Measurements from ENCODE around the gene ATP10A.

Gene ATP10A, protein sequence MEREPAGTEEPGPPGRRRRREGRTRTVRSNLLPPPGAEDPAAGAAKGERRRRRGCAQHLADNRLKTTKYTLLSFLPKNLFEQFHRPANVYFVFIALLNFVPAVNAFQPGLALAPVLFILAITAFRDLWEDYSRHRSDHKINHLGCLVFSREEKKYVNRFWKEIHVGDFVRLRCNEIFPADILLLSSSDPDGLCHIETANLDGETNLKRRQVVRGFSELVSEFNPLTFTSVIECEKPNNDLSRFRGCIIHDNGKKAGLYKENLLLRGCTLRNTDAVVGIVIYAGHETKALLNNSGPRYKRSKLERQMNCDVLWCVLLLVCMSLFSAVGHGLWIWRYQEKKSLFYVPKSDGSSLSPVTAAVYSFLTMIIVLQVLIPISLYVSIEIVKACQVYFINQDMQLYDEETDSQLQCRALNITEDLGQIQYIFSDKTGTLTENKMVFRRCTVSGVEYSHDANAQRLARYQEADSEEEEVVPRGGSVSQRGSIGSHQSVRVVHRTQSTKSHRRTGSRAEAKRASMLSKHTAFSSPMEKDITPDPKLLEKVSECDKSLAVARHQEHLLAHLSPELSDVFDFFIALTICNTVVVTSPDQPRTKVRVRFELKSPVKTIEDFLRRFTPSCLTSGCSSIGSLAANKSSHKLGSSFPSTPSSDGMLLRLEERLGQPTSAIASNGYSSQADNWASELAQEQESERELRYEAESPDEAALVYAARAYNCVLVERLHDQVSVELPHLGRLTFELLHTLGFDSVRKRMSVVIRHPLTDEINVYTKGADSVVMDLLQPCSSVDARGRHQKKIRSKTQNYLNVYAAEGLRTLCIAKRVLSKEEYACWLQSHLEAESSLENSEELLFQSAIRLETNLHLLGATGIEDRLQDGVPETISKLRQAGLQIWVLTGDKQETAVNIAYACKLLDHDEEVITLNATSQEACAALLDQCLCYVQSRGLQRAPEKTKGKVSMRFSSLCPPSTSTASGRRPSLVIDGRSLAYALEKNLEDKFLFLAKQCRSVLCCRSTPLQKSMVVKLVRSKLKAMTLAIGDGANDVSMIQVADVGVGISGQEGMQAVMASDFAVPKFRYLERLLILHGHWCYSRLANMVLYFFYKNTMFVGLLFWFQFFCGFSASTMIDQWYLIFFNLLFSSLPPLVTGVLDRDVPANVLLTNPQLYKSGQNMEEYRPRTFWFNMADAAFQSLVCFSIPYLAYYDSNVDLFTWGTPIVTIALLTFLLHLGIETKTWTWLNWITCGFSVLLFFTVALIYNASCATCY (N-terminal part only)

DNA sequence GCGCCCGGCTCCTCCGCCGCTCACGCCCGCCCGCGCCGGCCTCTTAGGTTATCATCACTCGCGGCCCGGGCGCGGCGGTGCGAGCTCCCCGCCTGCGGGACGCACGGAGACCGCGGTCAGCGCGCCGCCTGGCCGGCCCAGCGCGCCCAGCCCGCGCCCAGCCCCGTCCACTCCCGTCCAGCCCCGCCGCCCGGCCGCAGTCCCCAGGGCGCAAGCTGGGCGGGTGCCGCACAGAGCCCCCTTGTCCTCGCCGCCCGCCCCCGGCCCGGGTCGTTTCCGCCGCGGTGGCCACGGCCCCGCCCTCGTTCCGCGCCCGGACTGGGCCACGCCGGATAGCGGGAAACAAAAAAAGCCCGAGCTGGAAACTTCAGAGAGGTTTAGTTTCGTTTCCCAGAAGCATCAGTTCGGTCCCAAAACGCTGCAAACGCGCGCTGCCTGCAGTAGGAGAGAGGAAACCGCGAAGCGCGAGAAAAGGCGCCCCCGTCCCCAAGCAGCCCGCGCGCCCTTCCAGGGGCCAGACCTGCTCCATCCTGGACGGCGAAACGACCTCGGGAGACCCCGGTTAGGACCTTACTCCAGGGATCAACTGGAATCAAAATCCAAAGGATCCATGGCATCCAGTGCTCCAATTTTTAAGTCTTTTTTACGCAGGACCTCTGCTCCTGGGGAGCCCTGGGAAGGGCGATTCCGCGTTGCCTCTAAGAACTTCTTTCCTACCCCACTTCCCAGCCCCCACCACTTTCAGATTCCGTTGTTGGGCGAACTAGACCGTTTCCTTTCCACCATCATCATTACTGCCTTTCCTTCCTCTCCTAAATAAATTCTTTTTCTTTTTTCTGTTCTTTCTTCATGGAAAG lies at the start of gene ATP10A:
TSS of gene ATP10A (minus strand) at position 217 of the 857 bp plus-strand sequence. CDS start 231 bp downstream, outside the sequence.
- no peak for DNase-seq

DNA sequence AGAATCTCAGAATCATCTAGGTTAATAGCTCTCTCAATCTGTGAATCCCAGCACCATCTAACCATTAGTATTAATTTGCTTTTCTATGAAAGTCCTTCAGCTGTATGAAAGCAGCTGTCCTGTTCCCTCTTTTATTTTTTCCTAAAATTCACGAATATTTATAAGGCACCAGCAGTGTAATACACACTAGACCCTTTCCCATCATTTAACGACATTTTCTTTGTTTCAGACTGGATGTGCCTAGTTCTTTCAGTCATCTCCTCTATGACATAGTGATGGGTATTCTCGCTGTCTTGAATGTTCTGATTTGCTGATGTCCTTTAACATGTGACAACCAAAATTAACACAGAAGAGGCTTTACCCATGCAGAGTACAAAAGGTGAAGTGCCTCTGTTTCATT lies 48.9 kb upstream of the ATP10A start:
- no peak for DNase-seq

DNA sequence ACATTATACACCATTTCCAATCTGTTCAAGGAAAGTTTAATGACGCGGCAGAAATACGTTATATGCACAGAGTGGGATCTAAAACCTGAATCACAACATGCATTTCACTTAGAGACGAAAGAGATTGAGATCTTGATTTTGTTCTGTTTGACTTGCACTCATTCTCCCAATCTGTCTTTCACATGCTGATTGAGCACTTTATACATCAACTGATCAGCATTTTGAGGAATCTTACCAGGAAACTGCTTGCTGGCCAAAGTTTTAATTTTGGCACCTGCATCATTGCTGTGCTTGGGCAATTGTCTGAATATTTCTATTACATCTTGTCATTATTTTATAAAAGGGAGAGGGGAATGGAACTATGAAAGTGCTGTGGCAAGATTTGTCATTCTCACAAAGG lies 47.7 kb upstream of the ATP10A start:
- no peak for DNase-seq

DNA sequence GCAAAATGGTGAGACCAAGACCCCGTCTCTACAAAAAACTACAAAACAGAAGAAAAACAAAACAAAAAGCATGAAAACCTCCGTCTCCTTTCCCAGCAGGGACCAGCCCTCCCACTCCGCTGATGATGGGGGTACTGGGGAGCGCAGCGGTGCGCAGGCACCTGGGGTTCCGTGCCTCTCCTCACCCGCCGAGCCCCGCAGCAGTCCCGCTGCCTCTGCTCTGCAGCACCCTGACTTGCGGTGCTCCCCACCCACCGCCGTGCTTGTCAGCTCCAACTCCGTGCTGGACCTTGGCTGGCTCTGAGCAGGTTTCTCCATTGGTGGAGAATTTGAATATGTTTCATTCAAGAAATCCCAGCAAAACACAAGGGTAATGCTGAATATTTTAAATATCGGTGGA lies 46.7 kb upstream of the ATP10A start:
- no peak for DNase-seq

DNA sequence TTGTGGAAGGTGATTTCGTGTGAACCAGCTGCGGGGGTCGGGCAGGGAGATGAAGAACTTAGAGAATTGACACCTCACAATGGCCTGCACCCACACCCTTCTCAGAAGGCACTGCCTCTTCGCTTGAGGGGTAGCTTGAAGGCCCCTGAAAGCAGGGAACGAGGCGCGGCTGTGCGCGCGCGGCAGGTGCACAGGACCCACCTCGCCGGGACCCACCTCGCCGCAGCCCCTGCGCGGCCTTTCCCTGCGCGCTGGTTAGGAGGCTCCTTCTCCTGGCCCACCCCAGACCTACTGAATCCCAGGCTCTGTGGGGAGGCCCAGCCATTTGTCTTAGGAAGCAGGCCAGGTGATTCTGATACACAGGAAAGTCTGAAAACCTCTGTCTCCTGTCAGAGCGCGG lies 46.2 kb upstream of the ATP10A start:
- DNase-seq: no peak

DNA sequence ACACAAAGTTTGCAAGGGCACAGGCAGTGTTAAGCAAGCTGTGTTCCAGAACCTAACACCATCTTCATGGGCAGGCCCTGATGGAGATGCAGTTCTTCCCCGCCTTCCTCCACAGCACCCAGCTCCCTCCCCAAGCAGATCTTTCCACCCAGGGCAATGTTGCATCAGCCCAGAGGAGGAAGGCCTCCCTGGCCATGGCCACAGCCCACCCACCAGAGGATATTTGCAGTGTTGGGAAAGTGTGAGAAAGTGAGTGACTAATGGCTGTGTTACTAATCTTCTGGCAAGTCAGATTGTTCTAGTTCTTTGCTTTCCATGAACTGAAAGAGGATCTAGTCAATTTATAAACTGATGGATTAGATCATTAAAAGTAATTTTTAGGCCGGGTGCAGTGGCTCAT lies 42.0 kb upstream of the ATP10A start:
- no peak for DNase-seq

DNA sequence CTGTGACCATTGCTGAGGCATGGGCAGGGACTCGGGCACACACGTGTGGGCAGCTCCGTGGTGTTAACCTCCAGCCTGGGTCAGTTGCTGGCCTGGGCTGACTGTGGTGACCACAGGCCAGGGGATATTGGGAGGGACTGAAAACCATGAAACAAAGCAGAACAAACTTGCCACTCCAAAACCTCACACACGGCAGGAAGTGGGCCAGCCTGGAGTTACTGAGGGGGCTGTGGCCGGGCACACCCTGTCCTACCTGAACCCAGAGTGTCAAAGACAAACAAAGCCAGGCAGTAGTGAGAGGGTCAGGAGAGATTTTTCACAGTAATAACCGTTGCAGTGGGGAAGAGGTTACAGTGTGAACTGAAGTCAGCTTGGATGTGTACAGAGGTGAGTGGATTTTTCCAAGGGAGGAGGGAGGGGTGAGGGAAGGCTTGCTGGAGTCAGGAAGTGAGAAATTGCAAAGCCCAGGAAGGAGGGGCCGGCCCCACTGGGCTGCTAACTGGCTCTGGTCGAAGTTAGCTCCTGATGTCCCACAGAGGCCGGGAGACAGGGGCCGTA lies 40.0 kb upstream of the ATP10A start:
- no peak for DNase-seq

DNA sequence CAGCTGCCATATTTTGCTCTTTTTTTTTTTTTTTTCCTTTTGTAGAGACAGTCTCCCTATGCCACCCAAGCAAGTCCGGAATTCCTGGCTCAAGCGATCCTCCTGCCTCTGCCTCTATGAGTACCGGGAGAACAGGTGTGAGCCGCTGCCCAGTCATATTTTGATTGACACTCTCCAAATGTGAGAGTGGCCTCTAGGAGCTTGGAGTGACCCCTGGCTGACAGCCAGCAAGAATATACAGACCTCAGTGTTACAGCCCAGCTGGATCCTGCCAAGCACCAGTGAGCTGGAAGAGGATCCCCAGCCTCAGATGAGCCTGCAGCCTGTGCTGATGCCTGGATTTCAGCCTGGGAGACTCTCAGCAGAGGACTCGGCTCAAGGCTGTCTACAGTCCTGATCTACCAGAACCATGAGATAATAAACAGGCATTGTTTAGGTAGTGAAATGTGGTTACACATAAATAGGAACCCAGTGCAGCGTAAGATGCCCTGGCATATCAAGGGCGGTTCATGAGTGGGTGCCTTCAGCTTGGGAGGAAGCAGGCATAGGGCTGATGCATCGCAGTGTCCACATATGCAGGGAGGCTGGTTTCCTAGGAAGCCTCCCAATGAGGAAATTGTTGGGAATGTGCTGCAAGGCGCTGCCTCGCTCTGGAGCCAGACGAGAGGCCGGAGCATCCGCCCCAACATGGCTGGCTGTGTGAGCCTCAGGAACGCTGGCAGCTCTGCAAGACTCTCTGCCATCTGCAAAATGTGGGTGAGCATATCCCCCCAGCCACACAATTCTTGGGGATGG lies 38.9 kb upstream of the ATP10A start:
- DNase-seq: no peak

DNA sequence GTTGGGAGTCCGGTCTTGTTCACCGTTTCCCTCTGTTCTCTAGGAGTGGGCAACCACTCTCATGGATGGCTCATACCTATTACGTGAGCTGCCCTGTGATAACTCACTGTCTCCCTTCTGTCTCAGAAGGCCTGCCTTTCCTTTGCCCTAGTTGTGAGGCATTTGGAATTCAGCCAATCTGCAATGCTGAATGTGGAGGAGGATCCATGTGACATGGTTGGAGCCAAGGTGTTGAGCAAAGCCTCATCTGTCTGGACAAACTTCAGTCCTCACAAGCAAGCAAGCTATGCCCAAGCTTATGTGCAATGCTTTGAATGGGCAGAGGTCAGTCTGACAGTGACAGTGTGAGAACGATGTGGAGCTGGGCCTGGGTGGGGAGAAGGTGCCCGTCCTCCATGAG lies 37.8 kb upstream of the ATP10A start:
- DNase-seq: no peak

DNA sequence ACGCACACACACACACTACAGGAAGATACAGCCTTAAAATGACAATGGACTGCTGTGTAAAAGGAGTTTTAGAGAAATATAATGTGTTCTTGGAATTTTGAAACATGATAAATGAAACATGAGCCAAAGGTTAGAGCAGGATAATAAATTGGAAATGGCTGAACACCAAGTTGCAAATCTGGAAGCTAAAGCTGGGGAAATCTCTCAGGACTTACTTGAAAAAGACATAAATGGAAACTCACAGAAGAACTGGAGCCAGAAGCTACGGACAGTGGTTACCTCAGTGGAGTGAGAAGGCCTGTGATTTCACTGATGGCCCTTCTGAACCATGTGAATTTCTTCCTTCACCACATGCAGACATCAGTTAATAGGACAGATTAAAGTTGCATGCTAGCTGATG lies 37.3 kb upstream of the ATP10A start:
- DNase-seq: no peak

DNA sequence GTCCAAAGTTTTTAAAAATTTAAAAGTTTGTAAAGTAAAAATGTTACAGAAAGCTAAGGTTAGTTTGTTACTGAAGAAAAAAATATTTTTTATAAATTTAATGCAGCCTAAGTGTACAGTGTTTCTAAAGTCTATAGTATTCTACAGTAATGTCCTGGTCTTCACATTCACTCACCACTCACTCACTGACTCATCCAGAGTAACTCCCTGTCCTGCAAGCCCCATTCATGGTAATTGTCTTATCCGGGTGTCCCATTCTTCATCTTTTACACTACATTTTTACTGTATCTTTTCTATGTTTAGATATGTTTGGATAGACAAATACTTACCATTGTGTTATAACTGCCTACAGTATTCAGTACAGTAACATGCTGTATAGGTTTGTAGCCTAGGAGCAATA lies 36.7 kb upstream of the ATP10A start:
- no peak for DNase-seq

DNA sequence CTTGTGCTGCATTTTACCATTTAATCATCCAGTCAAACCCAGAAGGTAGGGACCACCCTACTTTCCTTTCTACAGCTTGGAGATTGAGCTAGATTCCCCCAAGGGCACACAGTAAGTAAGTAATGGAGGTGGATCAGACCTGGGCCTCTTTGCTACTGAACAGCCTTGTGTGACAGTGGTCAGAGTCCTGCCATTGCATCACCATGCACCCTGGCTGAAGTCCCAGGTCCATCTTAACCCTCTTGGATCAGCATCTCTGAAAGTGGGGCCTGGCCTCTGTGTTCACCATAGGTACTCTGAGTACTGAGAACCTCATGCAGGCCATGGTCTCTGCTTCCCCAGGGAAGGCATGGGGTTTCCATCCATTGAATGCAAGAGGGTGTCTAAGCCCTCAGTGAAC lies 34.5 kb upstream of the ATP10A start:
- DNase-seq: no peak

DNA sequence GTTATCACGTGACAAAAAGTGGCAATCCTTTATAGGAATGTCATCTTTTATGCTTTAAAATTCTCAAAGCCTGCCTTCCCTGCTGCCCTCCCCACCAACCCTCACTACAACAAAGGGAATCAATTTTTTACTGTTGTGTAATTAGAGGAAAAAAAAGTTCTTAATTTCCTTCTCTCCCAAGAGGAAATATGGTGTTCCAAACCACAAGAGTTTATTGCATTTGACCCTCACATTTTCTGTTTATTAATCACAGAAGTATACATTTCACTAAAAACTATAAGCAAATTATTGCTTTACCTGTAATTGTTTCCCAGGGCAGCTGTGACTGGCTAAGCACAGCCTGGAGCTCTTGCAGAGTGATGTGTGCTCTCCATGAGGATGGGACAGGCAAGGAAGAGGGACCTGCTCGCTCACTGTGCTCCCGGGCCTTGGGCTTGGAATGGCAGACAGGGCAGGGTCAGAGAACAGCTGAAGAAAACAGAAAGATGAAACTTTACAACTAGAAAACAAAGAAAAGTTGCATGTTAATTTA lies 31.3 kb upstream of the ATP10A start:
- DNase-seq: no peak

DNA sequence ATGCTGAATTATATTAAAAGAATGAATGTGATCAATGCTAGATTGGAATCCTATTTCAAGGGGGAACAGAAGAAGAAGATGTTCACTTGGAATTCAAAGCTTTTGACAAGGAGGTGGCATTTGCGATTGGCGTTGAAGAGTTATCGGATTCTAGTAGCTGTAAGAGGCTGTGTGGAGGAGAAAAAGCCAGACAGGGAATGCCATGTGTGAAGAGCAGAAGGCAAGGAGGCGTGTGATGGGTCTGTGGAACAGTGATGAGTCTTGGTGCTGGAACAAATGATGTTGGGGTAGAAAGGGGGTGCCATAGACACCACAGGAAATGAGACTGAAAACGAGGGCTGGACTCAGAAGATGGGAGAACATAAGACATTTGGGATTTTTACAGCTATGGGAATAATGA lies 30.5 kb upstream of the ATP10A start:
- no peak for DNase-seq

DNA sequence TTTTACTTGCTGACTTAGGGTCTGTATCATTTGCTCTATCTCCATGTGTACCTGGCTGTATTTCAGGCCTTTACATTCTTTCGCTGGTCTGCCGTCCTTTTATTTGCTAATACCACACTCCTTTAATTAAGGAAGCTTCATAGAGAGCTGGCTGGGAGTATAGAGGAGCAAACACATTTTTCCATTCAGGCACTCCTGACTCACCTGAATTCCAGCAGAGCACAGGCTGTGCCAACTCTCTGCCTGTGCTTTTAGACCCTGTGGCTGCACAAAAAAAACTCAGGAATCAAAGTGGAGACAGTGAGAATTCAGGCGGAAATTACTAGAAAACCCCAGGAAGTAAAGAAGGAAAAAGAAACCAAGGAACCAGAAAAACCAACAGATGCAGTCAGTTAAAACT lies 29.0 kb upstream of the ATP10A start:
- no peak for DNase-seq

DNA sequence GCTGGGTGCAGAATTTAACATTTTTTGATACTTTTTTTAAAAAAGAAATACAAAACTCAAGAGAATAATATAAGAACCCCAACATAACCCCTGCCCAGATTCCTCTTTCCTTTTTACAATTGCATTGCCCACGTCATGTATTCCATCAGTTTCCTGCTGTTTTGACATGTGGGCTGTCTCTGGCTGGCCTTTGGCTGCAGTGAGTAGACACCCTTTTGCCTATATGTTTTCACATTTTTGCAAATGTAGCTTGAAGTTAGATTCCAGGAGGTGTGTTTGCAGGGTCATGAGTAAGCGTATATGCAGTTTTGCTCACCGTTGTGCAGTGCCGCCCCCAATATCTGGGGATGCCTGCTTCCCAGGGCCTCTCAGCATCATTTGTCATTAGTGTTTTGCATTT lies 28.0 kb upstream of the ATP10A start:
- DNase-seq: no peak

DNA sequence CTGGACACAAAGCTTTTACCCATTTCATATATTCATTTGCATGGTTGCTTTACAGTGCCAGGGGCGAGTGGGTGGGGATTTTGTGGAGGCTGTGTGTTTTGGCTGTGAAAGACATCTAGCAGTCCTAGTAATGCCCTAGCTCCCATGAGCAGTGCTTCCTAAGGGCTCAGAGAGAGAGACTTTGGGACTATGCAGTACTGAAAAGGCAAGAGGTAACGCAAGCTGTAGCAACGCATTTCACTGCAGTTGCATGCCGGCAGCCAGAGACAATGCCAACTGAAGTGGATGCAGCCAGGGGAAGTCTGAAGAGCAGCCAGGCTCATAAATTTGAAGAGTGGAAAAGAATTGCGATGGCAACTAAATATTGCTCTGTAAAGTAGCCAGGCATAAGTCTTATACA lies 27.4 kb upstream of the ATP10A start:
- DNase-seq: no peak

DNA sequence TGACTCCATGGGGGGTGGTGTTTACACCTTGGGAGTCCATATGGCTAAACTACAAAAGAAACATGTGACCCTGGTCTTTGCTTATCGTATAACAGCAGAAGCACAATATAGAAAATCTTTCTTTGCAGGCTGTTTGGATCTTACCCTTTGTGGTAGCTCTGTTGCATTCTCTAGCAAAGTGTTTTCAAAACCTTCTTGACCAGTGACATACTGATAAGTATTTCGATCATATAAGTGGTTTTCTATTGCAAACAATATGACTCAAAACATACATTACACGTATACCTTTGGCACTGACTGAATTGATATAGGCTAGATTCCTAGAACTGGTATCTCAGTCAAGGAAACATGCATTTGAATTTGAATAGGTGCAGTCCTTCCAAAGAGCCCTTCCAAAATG lies 24.7 kb upstream of the ATP10A start:
- no peak for DNase-seq

DNA sequence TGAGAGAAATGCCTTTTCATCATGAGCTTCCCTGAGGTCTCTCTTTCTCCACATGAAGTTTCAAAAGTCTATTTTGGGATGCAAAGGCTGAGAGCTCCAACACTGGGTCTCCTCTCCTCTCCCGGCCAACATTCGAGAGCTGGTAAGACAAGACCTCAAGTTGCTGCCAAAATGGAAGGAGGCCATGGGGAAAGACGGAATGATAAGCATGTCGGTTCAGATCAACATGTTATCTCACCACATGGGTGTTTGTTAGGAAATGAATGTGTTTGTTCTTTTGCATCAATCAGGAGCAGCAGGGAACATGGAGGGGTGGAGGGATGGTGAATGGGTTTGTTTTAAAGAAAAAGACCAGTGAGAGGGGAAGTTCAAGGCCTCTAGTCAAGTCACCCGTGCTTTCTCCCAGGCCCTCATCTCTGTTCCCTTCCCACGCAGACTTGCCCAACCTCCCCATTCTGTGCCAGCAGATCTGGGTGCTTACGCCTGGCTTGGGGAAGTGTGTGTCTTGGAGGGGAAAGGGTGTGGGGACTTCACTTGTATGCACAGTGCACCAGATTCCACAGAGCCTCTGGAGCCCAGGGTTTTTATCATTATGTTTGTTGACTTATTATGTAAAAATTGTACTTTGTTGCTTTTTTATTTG lies 23.5 kb upstream of the ATP10A start:
- no peak for DNase-seq

DNA sequence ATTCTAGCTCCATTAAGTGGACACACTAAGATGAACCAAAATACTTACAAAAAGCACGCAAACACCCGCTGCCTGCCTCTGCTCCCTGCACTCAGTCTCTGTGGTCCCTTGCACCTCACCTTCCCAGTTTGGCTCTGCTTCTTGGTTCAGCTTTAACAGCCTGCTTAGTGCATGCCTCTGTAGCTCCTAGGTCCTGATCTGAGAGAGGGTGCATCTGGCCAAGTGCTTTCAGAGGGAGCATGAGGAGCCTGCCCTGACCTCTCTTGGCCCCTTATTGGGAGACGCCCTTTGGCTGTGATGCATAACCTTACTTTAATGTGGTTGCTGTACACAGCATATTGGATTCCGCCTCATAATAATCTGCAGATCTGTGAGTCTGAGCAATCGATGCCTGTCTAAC lies 21.2 kb upstream of the ATP10A start:
- no peak for DNase-seq

Data from NCI-H526 treated with DMSO at 0.1 percent for 48 hours (cell line).